ENCODE data around the gene CITED4.

DNA sequence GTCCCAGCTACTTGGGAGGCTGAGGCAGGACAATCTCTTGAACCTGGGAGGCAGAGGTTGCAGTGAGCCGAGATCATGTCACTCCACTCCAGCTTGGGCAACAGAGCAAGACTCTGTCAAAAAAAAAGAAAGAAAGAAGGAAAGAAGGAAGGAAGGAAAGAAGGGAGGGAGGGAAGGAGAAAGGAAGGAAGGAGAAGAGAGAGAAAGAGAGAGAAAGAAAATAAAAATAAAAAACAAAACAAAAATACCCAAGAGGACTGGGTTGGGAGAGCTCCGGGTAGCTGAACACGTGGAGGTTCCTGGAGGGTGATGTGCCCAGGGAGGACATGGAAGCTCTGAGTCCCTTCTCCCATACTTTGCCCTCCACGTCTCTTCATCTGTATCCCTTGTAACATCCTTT lies 45.7 kb upstream of the CITED4 start:
- TF ChIP-seq, protein P1, sequence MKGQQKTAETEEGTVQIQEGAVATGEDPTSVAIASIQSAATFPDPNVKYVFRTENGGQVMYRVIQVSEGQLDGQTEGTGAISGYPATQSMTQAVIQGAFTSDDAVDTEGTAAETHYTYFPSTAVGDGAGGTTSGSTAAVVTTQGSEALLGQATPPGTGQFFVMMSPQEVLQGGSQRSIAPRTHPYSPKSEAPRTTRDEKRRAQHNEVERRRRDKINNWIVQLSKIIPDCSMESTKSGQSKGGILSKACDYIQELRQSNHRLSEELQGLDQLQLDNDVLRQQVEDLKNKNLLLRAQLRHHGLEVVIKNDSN (IDR thresholded peaks at IDR 0.05): no peak
- TF ChIP-seq YY1 (IDR thresholded peaks at IDR 0.05; ENCODE audit: low read depth): no peak
- TF ChIP-seq REST (IDR thresholded peaks at IDR 0.05; ENCODE audit: low read depth): no peak
- TF ChIP-seq EGR1 (IDR thresholded peaks at IDR 0.05): no peak
- no peak for TF ChIP-seq NFIC (IDR thresholded peaks at IDR 0.05)
- TF ChIP-seq RAD21 (IDR thresholded peaks at IDR 0.05; ENCODE audit: low read depth): no peak
- TF ChIP-seq, protein P2, sequence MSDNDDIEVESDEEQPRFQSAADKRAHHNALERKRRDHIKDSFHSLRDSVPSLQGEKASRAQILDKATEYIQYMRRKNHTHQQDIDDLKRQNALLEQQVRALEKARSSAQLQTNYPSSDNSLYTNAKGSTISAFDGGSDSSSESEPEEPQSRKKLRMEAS (IDR thresholded peaks at IDR 0.05): no peak
- no peak for TF ChIP-seq CREB1 (IDR thresholded peaks at IDR 0.05; ENCODE audit: low read depth)
- no peak for TF ChIP-seq TEAD4 (IDR thresholded peaks at IDR 0.05)
- TF ChIP-seq ZBTB7A (IDR thresholded peaks at IDR 0.05; ENCODE audit: low read depth): no peak

All from Ishikawa (cell line).